ENCODE measurements around the gene XPO6. TPM values are rescaled to one million over a fixed set of nuclear protein-coding genes. Genes with fewer than 3 reads are reported as not detected.
"Not testable (repeated sequence)": the region's sequence is repeated elsewhere in the genome, so short reads cannot be mapped to it uniquely, and the experiment has no call there.

XPO6 gene
- total RNA-seq, 1 donor from 2014 or later: 71.6 TPM

DNA sequence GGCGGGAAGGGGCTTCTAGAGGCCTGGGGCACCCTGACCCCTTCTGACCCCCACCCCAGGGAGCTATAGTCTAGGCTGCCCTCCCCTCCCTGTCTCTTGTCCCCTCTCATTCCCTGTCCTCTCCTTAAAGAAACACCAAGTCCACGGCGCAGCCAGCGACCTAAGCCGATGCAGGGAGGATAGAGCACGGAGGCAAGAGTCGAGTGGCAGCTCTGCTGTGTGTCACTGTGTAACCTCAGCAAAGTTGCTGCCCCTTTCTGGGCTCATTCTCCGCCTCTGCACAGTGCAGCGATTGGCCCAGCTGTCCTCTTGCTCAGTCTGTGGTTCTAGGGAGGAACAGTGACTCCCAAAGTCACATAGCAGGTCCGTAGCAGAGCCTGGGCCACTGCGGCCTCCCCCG lies 44.1 kb upstream of the XPO6 start:
- Mint-ChIP-seq H3K36me3 (no peaks in the 10 kb centered on the region), H3K9me3 (peaks cover 4% of the 10 kb centered on the region), H3K4me1 (peaks cover 32% of the 10 kb centered on the region), H3K4me3 (no peak overlapping the region), H3K27ac (no peak overlapping the region), H3K27me3 (ENCODE audit: insufficient read depth, low read depth) (peaks cover 3% of the 10 kb centered on the region)
- Histone ChIP-seq H2AFZ (replicated peaks) (peak overlapping the region; percentile 17), H3K4me3 (no peak overlapping the region), H3K36me3 (no peaks in the 10 kb centered on the region), H3K27me3 (no peaks in the 10 kb centered on the region), H3K4me1 (peaks cover 21% of the 10 kb centered on the region), H4K20me1 (ENCODE audit: low read depth) (no peaks in the 10 kb centered on the region), H3K9me3 (ENCODE audit: low read depth) (no peaks in the 10 kb centered on the region), H3K27ac (no peak overlapping the region), H3K9ac (no peak overlapping the region), H3K4me2 (peak overlapping the region; percentile 13), H3K79me2 (ENCODE audit: low read depth) (no peaks in the 10 kb centered on the region), H3F3A (ENCODE audit: low read depth) (no peaks in the 10 kb centered on the region)
- TF ChIP-seq, protein P1, sequence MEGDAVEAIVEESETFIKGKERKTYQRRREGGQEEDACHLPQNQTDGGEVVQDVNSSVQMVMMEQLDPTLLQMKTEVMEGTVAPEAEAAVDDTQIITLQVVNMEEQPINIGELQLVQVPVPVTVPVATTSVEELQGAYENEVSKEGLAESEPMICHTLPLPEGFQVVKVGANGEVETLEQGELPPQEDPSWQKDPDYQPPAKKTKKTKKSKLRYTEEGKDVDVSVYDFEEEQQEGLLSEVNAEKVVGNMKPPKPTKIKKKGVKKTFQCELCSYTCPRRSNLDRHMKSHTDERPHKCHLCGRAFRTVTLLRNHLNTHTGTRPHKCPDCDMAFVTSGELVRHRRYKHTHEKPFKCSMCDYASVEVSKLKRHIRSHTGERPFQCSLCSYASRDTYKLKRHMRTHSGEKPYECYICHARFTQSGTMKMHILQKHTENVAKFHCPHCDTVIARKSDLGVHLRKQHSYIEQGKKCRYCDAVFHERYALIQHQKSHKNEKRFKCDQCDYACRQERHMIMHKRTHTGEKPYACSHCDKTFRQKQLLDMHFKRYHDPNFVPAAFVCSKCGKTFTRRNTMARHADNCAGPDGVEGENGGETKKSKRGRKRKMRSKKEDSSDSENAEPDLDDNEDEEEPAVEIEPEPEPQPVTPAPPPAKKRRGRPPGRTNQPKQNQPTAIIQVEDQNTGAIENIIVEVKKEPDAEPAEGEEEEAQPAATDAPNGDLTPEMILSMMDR (IDR thresholded peaks at IDR 0.05): no peak
- no peak for TF ChIP-seq EZH2 (IDR thresholded peaks at IDR 0.05)
- TF ChIP-seq EZH2phosphoT487 (IDR thresholded peaks at IDR 0.05): no peak
- DNase-seq (ENCODE audit: low spot score): no peak

DNA sequence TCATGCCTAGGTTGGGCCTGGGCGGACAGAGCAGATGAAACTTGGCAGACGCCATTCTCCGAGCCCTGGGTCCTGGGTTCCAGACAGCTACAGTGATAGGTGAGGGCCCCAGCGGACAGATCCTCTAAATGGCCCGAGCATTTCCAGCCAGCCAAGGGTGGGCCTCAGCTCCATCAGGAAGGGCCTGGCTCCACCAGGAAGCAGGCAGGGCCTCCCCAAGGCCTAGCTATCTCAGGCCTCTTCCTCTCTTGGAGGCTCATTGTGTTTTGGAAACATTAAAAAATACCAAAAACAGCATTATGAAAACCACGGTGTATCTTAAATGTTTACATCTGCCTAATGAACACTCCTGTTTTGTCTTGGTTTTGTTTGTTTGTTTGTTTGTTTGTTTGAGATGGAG lies 42.4 kb upstream of the XPO6 start:
- Histone ChIP-seq H3K27ac (no peak overlapping the region), H3K27me3 (no peaks in the 10 kb centered on the region), H3F3A (ENCODE audit: low read depth) (no peaks in the 10 kb centered on the region), H3K79me2 (ENCODE audit: low read depth) (no peaks in the 10 kb centered on the region), H3K9ac (no peak overlapping the region), H4K20me1 (ENCODE audit: low read depth) (no peaks in the 10 kb centered on the region), H3K4me1 (peaks cover 21% of the 10 kb centered on the region), H3K9me3 (ENCODE audit: low read depth) (no peaks in the 10 kb centered on the region), H3K4me2 (no peak overlapping the region), H3K36me3 (no peaks in the 10 kb centered on the region), H2AFZ (replicated peaks) (no peak overlapping the region), H3K4me3 (no peak overlapping the region)
- no peaks in the 10 kb centered on the region for H3K27me3 Mint-ChIP-seq (ENCODE audit: insufficient read depth, low read depth)
- H3K27ac Mint-ChIP-seq: no peak overlapping the region
- TF ChIP-seq EZH2 (IDR thresholded peaks at IDR 0.05) (no peak), EZH2phosphoT487 (IDR thresholded peaks at IDR 0.05) (no peak)
- TF ChIP-seq, protein P1 (IDR thresholded peaks at IDR 0.05): no peak
- no peaks in the 10 kb centered on the region for H3K36me3 Mint-ChIP-seq
- no peak for DNase-seq (ENCODE audit: low spot score)
- H3K4me3 Mint-ChIP-seq: no peak overlapping the region
- H3K4me1 Mint-ChIP-seq: peaks cover 21% of the 10 kb centered on the region
- peaks cover 4% of the 10 kb centered on the region for H3K9me3 Mint-ChIP-seq

DNA sequence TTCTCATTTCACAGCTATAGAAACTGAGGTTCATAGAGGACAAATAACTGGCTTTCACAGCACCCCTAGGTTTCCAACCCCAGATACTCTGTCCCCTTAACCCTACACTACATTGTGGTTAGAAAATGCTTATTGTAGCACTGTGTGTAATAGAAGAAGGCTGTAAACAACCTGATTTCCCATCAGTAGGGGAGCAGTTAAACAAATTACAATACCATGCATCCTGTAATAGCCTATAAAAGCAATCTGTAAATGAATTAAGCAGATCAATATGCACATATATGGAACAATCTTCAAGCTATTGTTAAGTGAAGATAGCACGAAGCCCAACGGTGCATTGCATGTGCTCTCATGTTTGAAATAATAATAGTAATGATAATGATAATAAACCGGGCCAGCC lies 39.2 kb upstream of the XPO6 start:
- no peak overlapping the region for H3K27ac ChIP-seq
- H3K36me3 Mint-ChIP-seq: no peaks in the 10 kb centered on the region
- H3K27ac Mint-ChIP-seq: no peak overlapping the region
- H3F3A ChIP-seq (ENCODE audit: low read depth): no peaks in the 10 kb centered on the region
- peaks cover 9% of the 10 kb centered on the region for H3K4me1 ChIP-seq
- H3K4me2 ChIP-seq: no peak overlapping the region
- no peaks in the 10 kb centered on the region for H3K9me3 ChIP-seq (ENCODE audit: low read depth)
- H3K9me3 Mint-ChIP-seq: peaks cover 4% of the 10 kb centered on the region
- H3K4me3 Mint-ChIP-seq: no peak overlapping the region
- H3K4me3 ChIP-seq: no peak overlapping the region
- no peaks in the 10 kb centered on the region for H3K36me3 ChIP-seq
- TF ChIP-seq, protein P1 (IDR thresholded peaks at IDR 0.05): no peak
- no peak for TF ChIP-seq EZH2 (IDR thresholded peaks at IDR 0.05)
- no peak for TF ChIP-seq EZH2phosphoT487 (IDR thresholded peaks at IDR 0.05)
- DNase-seq (ENCODE audit: low spot score): no peak
- H2AFZ ChIP-seq (replicated peaks): no peak overlapping the region
- no peaks in the 10 kb centered on the region for H3K27me3 ChIP-seq
- no peak overlapping the region for H3K9ac ChIP-seq
- no peaks in the 10 kb centered on the region for H4K20me1 ChIP-seq (ENCODE audit: low read depth)
- H3K4me1 Mint-ChIP-seq: peaks cover 12% of the 10 kb centered on the region
- no peaks in the 10 kb centered on the region for H3K79me2 ChIP-seq (ENCODE audit: low read depth)
- peaks cover 3% of the 10 kb centered on the region for H3K27me3 Mint-ChIP-seq (ENCODE audit: insufficient read depth, low read depth)

DNA sequence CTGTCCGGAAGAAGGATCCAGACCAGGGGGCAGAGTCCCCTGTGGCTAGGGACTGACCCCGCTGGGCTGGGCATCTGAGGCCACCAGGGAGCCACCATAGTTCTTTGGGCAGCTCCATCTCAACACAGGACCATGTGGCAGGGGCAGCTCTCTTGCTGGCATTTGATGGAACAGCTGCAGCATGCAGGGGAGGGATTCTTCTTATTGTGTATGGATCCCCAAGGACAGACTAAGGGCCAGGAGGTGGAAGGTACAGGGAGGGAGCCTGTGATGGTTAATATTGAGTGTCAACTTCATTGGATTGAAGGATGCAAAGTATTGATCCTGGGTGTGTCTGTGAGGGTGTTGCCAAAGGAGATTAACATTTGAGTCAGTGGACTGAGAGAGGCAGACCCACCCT lies 37.7 kb upstream of the XPO6 start:
- H3K79me2 ChIP-seq (ENCODE audit: low read depth); H3F3A ChIP-seq (ENCODE audit: low read depth); H2AFZ ChIP-seq (replicated peaks); H3K4me3 Mint-ChIP-seq; H3K27ac ChIP-seq; H3K9me3 Mint-ChIP-seq; H3K27ac Mint-ChIP-seq; H3K4me1 ChIP-seq; H3K9ac ChIP-seq; H3K9me3 ChIP-seq (ENCODE audit: low read depth); H4K20me1 ChIP-seq (ENCODE audit: low read depth); H3K36me3 ChIP-seq; H3K4me2 ChIP-seq; DNase-seq (ENCODE audit: low spot score); H3K4me1 Mint-ChIP-seq; H3K36me3 Mint-ChIP-seq; H3K4me3 ChIP-seq; H3K27me3 Mint-ChIP-seq (ENCODE audit: insufficient read depth, low read depth); H3K27me3 ChIP-seq: not testable (repeated sequence)
